Lower leg skin (tissue), 3 donors: ENCODE data around the gene SLC4A4.

Experiments
- CTCF ChIP-seq, 3 donors: fragments of 450-650 bp; IDR thresholded peaks; one replicate each; pipeline ENCODE4 v1.5.1; 2016; ENCODE audit warnings: antibody characterized with exemption in 3 of 3, mild to moderate bottlenecking in 3 of 3, moderate library complexity in 2 of 3
- POLR2A ChIP-seq, 2 donors: fragments of 450-650 bp; IDR thresholded peaks; one replicate each; pipeline ENCODE4 v1.6.1; 2016 to 2017; ENCODE audit warnings: antibody characterized with exemption in 2 of 2, mild to moderate bottlenecking in 1 of 2, moderate library complexity in 1 of 2

- TF ChIP-seq POLR2A (IDR thresholded peaks at IDR 0.05), result no peak
- no peak for TF ChIP-seq CTCF (IDR thresholded peaks at IDR 0.05)
These were observed 128.0 kb downstream of the SLC4A4 start for GRCh38 chr4:71466775-71467174.
